WTC11 (cell line): Measurements from ENCODE around the gene SH3PXD2A. TPM values are rescaled to one million over a fixed set of nuclear protein-coding genes. Genes with fewer than 3 reads are reported as not detected.

ENCODE experiments used
- ATAC-seq: fragments of 200-7000 bp; cut with Tn5 transposase; 2 replicates; pipeline ENCODE4 v1.10.0; 2021; ENCODE audit warnings: mild to moderate bottlenecking, moderate library complexity
- CTCF ChIA-PET: fragments of 300-600 bp; sonication (Branson Sonifier 250); formaldehyde crosslinking; loops from one replicate; lab custom pipeline; 2021; ENCODE audit warnings: antibody characterized with exemption; lab: Charles Lee
- POLR2A ChIA-PET: fragments of 350-600 bp; sonication (Branson Sonifier 250); formaldehyde crosslinking; loops from one replicate; lab custom pipeline; 2021; ENCODE audit warnings: antibody characterized with exemption; lab: Charles Lee
- DNase-seq: peaks from one replicate; pipeline ENCODE4 v3.0.0; 2021; ENCODE audit warnings: low spot score
- H3K27ac Mint-ChIP-seq: 2 replicates; pipeline ENCODE4 v1.8.0; 2021; ENCODE audit warnings: mixed read lengths
- H3K27me3 Mint-ChIP-seq: 2 replicates; pipeline ENCODE4 v1.8.0; 2021; ENCODE audit warnings: low read depth, mild to moderate bottlenecking, moderate library complexity, mixed read lengths
- H3K36me3 Mint-ChIP-seq: 2 replicates; pipeline ENCODE4 v1.8.0; 2021; ENCODE audit warnings: mixed read lengths
- H3K4me1 Mint-ChIP-seq: 2 replicates; pipeline ENCODE4 v1.8.0; 2022; ENCODE audit warnings: mixed read lengths
- H3K4me3 Mint-ChIP-seq: 2 replicates; pipeline ENCODE4 v1.8.0; 2021; ENCODE audit warnings: mild to moderate bottlenecking, moderate library complexity, mixed read lengths
- H3K9me3 Mint-ChIP-seq: 2 replicates; pipeline ENCODE4 v1.8.0; 2021; ENCODE audit warnings: mixed read lengths
- ATF3 ChIP-seq: sonication (generic); formaldehyde crosslinking; conservative IDR thresholded peaks from 2 replicates; pipeline ENCODE4 v1.8.1; 2022; ENCODE audit warnings: mild to moderate bottlenecking, missing genetic modification reagents
- ESRRA ChIP-seq: sonication (generic); formaldehyde crosslinking; IDR thresholded peaks from 2 replicates; pipeline ENCODE4 v1.8.1; 2022; ENCODE audit warnings: mild to moderate bottlenecking, missing genetic modification reagents, borderline replicate concordance
- GABPB1 ChIP-seq: sonication (generic); formaldehyde crosslinking; IDR thresholded peaks from 2 replicates; pipeline ENCODE4 v1.8.1; 2023; ENCODE audit warnings: mild to moderate bottlenecking, missing genetic modification reagents
- HMGA2 ChIP-seq: fragments of 250-450 bp; sonication (Bioruptor Pico); IDR thresholded peaks from 2 replicates; pipeline ENCODE4 v1.4.0; 2021; ENCODE audit warnings: mild to moderate bottlenecking, moderate library complexity
- IRF1 ChIP-seq: sonication (generic); formaldehyde crosslinking; IDR thresholded peaks from 2 replicates; pipeline ENCODE4 v1.8.0; 2023; ENCODE audit warnings: missing genetic modification reagents
- MYBL2 ChIP-seq: sonication (generic); formaldehyde crosslinking; IDR thresholded peaks from 2 replicates; pipeline ENCODE4 v1.8.1; 2023; ENCODE audit warnings: mild to moderate bottlenecking, moderate library complexity, missing genetic modification reagents
- NR1H2 ChIP-seq: sonication (generic); formaldehyde crosslinking; IDR thresholded peaks from 2 replicates; pipeline ENCODE4 v1.9.0; 2021; ENCODE audit warnings: mild to moderate bottlenecking, moderate library complexity, missing genetic modification reagents
- SOX15 ChIP-seq: fragments of 250-450 bp; sonication (Bioruptor Pico); IDR thresholded peaks from 2 replicates; pipeline ENCODE4 v1.9.0; 2021; ENCODE audit warnings: mild to moderate bottlenecking
- SP1 ChIP-seq: sonication (generic); formaldehyde crosslinking; conservative IDR thresholded peaks from 2 replicates; pipeline ENCODE4 v1.8.1; 2022; ENCODE audit warnings: missing genetic modification reagents
- TCF7 ChIP-seq: sonication (generic); formaldehyde crosslinking; IDR thresholded peaks from 2 replicates; pipeline ENCODE4 v1.8.0; 2022; ENCODE audit warnings: mild to moderate bottlenecking, low read depth, missing genetic modification reagents, moderate library complexity
- TEAD4 ChIP-seq: sonication (generic); formaldehyde crosslinking; IDR thresholded peaks from 2 replicates; pipeline ENCODE4 v1.8.0; 2022; ENCODE audit warnings: mild to moderate bottlenecking, missing genetic modification reagents
- USF1 ChIP-seq: sonication (generic); formaldehyde crosslinking; IDR thresholded peaks from 2 replicates; pipeline ENCODE4 v1.8.0; 2022; ENCODE audit warnings: mild to moderate bottlenecking, missing genetic modification reagents
- ZNF396 ChIP-seq: fragments of 250-450 bp; sonication (Bioruptor Pico); IDR thresholded peaks from 2 replicates; pipeline ENCODE4 v1.8.0; 2021; ENCODE audit warnings: mild to moderate bottlenecking, moderate library complexity, borderline replicate concordance
- ZNF423 ChIP-seq: fragments of 250-450 bp; sonication (Bioruptor Pico); IDR thresholded peaks from 2 replicates; pipeline ENCODE4 v2.1.2; 2022; ENCODE audit warnings: mild to moderate bottlenecking, moderate library complexity
- ZNF425 ChIP-seq: fragments of 250-450 bp; sonication (Bioruptor Pico); conservative IDR thresholded peaks from 2 replicates; pipeline ENCODE4 v1.9.0; 2021; ENCODE audit warnings: mild to moderate bottlenecking
- ZNF532 ChIP-seq: fragments of 250-450 bp; sonication (Bioruptor Pico); IDR thresholded peaks from 2 replicates; pipeline ENCODE4 v1.9.0; 2021; ENCODE audit warnings: mild to moderate bottlenecking, borderline replicate concordance
- total RNA-seq: library from RNA; stranded (reverse); gene quantifications from 3 replicates; pipeline ENCODE4 v1.2.3, GENCODE V29; 2021
- TF ChIP-seq, protein P1 (sequence below): fragments of 250-450 bp; sonication (Bioruptor Pico); IDR thresholded peaks from 2 replicates; pipeline ENCODE4 v1.9.0; 2021; ENCODE audit warnings: mild to moderate bottlenecking
- TF ChIP-seq, protein P2 (sequence below): sonication (generic); formaldehyde crosslinking; IDR thresholded peaks from 2 replicates; pipeline ENCODE4 v1.8.1; 2022; ENCODE audit warnings: mild to moderate bottlenecking, moderate library complexity, missing genetic modification reagents
- TF ChIP-seq, protein P3 (sequence below): fragments of 250-450 bp; sonication (Bioruptor Pico); IDR thresholded peaks from 2 replicates; pipeline ENCODE4 v1.9.0; 2021; ENCODE audit warnings: mild to moderate bottlenecking
- TF ChIP-seq, protein P4 (sequence below): sonication (generic); formaldehyde crosslinking; IDR thresholded peaks from 2 replicates; pipeline ENCODE4 v1.8.1; 2023; ENCODE audit warnings: mild to moderate bottlenecking, missing genetic modification reagents, moderate library complexity

Gene SH3PXD2A
- total RNA-seq, 1 experiment from 2014 or later, result 15.7 TPM

- H3K27me3 Mint-ChIP-seq, result no peaks in the 10 kb centered on the region
Measured at GRCh38 chr10:103682631-103683030, 172.7 kb downstream of the SH3PXD2A start.

GRCh38 chr10:103681617-103682399 is 173.6 kb downstream of the SH3PXD2A start:
- no peaks in the 10 kb centered on the region for H3K36me3 Mint-ChIP-seq
- DNase-seq (no peak), ATAC-seq (no peak)
- ChIA-PET POLR2A (no interaction called here), CTCF (interaction anchor here (1.1 to 2.8 kb wide), 3 partner anchors 21 to 83 kb away, joined by 3 to 18 read pairs (median 6); no protein-coding TSS in a partner anchor)
- H3K4me3 Mint-ChIP-seq, result no peak overlapping the region
- H3K4me1 Mint-ChIP-seq, result peaks cover 23% of the 10 kb centered on the region
- H3K27me3 Mint-ChIP-seq, result no peaks in the 10 kb centered on the region
- H3K9me3 Mint-ChIP-seq, result no peaks in the 10 kb centered on the region
- H3K27ac Mint-ChIP-seq, result no peak overlapping the region
- TF ChIP-seq ZNF532 (CRISPR knock-in tag) (no peak), TEAD4 (CRISPR knock-in tag) (no peak), ATF3 (no peak), ZNF423 (CRISPR knock-in tag) (no peak), SOX15 (CRISPR knock-in tag) (no peak), ZNF396 (CRISPR knock-in tag) (no peak), IRF1 (CRISPR knock-in tag) (no peak), ESRRA (CRISPR knock-in tag) (no peak), ZNF425 (CRISPR knock-in tag) (no peak), NR1H2 (CRISPR knock-in tag) (no peak)
- TF ChIP-seq, protein P1, sequence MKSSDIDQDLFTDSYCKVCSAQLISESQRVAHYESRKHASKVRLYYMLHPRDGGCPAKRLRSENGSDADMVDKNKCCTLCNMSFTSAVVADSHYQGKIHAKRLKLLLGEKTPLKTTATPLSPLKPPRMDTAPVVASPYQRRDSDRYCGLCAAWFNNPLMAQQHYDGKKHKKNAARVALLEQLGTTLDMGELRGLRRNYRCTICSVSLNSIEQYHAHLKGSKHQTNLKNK (CRISPR knock-in tag), result no peak
- TF ChIP-seq, protein P2, sequence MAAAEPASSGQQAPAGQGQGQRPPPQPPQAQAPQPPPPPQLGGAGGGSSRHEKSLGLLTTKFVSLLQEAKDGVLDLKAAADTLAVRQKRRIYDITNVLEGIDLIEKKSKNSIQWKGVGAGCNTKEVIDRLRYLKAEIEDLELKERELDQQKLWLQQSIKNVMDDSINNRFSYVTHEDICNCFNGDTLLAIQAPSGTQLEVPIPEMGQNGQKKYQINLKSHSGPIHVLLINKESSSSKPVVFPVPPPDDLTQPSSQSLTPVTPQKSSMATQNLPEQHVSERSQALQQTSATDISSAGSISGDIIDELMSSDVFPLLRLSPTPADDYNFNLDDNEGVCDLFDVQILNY (CRISPR knock-in tag), result no peak
- TF ChIP-seq, protein P3, sequence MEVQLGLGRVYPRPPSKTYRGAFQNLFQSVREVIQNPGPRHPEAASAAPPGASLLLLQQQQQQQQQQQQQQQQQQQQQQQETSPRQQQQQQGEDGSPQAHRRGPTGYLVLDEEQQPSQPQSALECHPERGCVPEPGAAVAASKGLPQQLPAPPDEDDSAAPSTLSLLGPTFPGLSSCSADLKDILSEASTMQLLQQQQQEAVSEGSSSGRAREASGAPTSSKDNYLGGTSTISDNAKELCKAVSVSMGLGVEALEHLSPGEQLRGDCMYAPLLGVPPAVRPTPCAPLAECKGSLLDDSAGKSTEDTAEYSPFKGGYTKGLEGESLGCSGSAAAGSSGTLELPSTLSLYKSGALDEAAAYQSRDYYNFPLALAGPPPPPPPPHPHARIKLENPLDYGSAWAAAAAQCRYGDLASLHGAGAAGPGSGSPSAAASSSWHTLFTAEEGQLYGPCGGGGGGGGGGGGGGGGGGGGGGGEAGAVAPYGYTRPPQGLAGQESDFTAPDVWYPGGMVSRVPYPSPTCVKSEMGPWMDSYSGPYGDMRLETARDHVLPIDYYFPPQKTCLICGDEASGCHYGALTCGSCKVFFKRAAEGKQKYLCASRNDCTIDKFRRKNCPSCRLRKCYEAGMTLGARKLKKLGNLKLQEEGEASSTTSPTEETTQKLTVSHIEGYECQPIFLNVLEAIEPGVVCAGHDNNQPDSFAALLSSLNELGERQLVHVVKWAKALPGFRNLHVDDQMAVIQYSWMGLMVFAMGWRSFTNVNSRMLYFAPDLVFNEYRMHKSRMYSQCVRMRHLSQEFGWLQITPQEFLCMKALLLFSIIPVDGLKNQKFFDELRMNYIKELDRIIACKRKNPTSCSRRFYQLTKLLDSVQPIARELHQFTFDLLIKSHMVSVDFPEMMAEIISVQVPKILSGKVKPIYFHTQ (CRISPR knock-in tag), result no peak

More at GRCh38 chr10:103682631-103683030, 172.7 kb downstream of the SH3PXD2A start:
- DNase-seq (no peak), ATAC-seq (no peak)
- Mint-ChIP-seq H3K4me3 (no peak overlapping the region), H3K27ac (no peak overlapping the region), H3K4me1 (peaks cover 20% of the 10 kb centered on the region), H3K9me3 (no peaks in the 10 kb centered on the region), H3K36me3 (no peaks in the 10 kb centered on the region)
- ChIA-PET CTCF (interaction anchor here (1.1 to 2.8 kb wide), 6 partner anchors 17 to 98 kb away, joined by 3 to 18 read pairs (median 3); no protein-coding TSS in a partner anchor), POLR2A (no interaction called here)
- no peak for TF ChIP-seq SP1 (CRISPR knock-in tag)
- TF ChIP-seq, protein P4, sequence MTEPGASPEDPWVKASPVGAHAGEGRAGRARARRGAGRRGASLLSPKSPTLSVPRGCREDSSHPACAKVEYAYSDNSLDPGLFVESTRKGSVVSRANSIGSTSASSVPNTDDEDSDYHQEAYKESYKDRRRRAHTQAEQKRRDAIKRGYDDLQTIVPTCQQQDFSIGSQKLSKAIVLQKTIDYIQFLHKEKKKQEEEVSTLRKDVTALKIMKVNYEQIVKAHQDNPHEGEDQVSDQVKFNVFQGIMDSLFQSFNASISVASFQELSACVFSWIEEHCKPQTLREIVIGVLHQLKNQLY (CRISPR knock-in tag), result no peak
- no peak for TF ChIP-seq MYBL2
- TF ChIP-seq USF1 (CRISPR knock-in tag), result no peak
- no peak for TF ChIP-seq GABPB1 (CRISPR knock-in tag)
- no peak for TF ChIP-seq TCF7
- TF ChIP-seq HMGA2 (CRISPR knock-in tag), result no peak
